Activated T-helper 17 cell treated with anti-CD3 and anti-CD28 coated beads, Interleukin-2, amount 50 U/mL, for 72 hours (primary cell): ENCODE data around the gene SLC1A1. TPM values are rescaled to one million over a fixed set of nuclear protein-coding genes. Genes with fewer than 3 reads are reported as not detected.

ENCODE experiments used
- ATAC-seq: fragments of 150-1000 bp; cut with Tn5 transposase; replicated peaks from 2 replicates; pipeline ENCODE4 v1.10.0; 2021; ENCODE audit warnings: mild to moderate bottlenecking, moderate library complexity
- H3K27ac Mint-ChIP-seq: one replicate; pipeline ENCODE4 v1.8.0; 2022; ENCODE audit warnings: mixed read lengths
- H3K27me3 Mint-ChIP-seq: one replicate; pipeline ENCODE4 v1.8.0; 2022; ENCODE audit warnings: mixed read lengths
- H3K36me3 Mint-ChIP-seq: one replicate; pipeline ENCODE4 v1.8.0; 2022; ENCODE audit warnings: low read depth, mild to moderate bottlenecking, mixed read lengths
- H3K4me1 Mint-ChIP-seq: one replicate; pipeline ENCODE4 v1.8.0; 2022; ENCODE audit warnings: mixed read lengths
- H3K4me3 Mint-ChIP-seq: one replicate; pipeline ENCODE4 v1.8.0; 2022; ENCODE audit warnings: mild to moderate bottlenecking, mixed read lengths
- H3K9me3 Mint-ChIP-seq: one replicate; pipeline ENCODE4 v1.8.0; 2022; ENCODE audit warnings: mixed read lengths
- total RNA-seq, 2 donors: library from RNA; stranded (reverse); gene quantifications; one replicate each; pipeline ENCODE4 v1.2.3, GENCODE V29; 2022

SLC1A1 gene
- total RNA-seq, 2 donors from 2014 or later: 0.45 TPM; not detected in 1

DNA sequence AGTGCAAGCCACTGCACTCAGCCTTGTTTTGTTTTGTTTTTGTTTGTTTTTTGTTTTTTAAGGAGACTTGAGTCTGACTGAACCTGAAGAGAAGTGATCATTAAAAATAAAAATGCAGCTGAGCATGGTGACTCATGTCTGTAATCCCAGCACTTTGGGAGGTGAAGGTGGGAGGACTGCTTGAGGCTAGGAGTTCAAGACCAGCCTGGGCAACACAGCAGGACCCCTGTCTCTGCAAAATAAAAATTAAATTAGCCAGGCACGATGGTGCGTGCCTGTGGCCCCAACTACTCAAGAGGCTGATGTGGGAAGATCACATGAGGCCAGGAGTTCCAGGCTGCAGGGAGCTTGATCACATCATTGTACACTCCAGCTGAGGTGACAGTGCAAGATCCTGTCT lies 6.2 kb downstream of the SLC1A1 start:
- no peak overlapping the region for H3K4me3 Mint-ChIP-seq
- H3K27ac Mint-ChIP-seq: no peak overlapping the region
- H3K4me1 Mint-ChIP-seq: no peaks in the 10 kb centered on the region
- no peak for ATAC-seq
- H3K27me3 Mint-ChIP-seq: peaks cover 30% of the 10 kb centered on the region
- H3K36me3 Mint-ChIP-seq: no peaks in the 10 kb centered on the region
- H3K9me3 Mint-ChIP-seq: no peaks in the 10 kb centered on the region

DNA sequence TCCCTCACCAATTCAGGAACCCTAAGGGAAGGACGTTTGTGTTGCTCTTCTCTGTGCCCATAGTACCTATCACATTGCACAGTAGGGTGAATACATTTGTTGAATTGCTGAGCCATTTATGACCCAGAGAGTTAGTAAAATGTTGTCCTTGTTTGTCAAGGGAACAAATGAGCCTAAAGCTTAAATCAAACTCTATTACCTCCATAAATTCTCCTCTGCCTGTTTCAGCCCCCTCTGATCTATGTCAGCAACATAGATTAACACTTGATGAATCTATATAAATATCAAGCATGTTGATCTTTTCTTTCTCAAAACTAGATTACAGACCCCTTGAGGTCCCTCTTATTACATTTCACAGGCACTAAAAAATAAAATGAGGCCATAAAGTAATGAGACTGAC lies 7.1 kb downstream of the SLC1A1 start:
- ATAC-seq: no peak
- Mint-ChIP-seq H3K27me3 (peaks cover 22% of the 10 kb centered on the region), H3K27ac (no peak overlapping the region), H3K36me3 (no peaks in the 10 kb centered on the region), H3K4me1 (no peaks in the 10 kb centered on the region), H3K9me3 (no peaks in the 10 kb centered on the region), H3K4me3 (no peak overlapping the region)

DNA sequence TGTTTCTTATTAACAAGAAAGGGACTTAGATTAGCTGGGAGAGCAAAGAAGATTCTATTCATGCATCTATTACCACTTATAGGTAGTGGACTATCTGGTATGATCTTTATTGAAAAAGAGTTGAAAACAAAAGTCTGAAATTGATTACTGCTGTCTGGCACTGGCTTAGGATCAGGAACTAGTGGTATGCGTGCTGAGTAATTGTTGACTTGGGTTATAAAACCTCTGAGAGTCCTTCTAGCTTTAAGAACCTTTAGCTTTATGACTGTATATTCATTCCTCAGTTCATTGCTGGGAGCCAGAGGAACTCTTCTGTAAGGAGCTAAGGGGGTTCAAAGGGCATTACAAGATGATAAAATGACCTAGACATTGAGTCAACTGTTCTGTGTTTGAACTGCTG lies 7.6 kb downstream of the SLC1A1 start:
- H3K36me3 Mint-ChIP-seq: no peaks in the 10 kb centered on the region
- H3K27ac Mint-ChIP-seq: no peak overlapping the region
- ATAC-seq: no peak
- H3K27me3 Mint-ChIP-seq: peaks cover 20% of the 10 kb centered on the region
- H3K4me1 Mint-ChIP-seq: no peaks in the 10 kb centered on the region
- H3K4me3 Mint-ChIP-seq: no peak overlapping the region
- no peaks in the 10 kb centered on the region for H3K9me3 Mint-ChIP-seq

DNA sequence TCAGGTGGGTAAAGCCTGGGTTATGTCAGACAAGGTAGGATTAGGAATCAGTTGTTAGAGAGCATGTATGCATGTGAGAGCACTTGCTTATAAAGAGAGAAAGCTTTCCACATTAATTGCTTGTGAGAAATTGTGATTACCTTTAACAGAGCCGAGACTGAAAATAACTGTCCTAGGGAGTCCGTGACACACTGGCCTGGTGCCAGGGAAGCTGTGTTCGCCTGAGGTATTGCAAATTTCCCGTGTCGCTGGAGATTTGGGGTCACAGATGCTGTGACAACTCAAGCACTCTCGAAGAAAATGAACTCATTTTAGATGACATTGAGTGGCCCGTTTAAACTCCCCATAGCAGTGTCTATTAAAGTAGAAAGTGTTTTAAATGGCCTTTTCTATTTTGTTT lies 9.6 kb downstream of the SLC1A1 start:
- no peak for ATAC-seq
- no peak overlapping the region for H3K27ac Mint-ChIP-seq
- H3K4me1 Mint-ChIP-seq: no peaks in the 10 kb centered on the region
- H3K36me3 Mint-ChIP-seq: no peaks in the 10 kb centered on the region
- peaks cover 12% of the 10 kb centered on the region for H3K27me3 Mint-ChIP-seq
- no peak overlapping the region for H3K4me3 Mint-ChIP-seq
- no peaks in the 10 kb centered on the region for H3K9me3 Mint-ChIP-seq

DNA sequence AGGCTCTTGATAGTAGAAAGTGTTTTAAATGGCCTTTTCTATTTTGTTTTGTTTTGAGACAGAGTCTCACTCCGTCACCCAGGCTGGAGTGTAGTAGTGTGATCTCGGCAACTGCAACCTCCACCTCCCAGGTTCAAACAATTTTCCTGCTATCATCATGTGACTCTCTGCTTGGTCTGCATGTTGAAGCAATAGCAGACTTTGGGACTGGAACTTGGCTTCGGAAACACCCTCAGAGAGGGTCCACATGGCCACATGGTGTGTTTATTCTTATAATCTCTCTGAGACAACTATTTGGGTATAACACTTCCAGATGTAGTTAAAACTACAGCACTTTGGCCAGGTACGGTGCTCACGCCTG lies 10.9 kb downstream of the SLC1A1 start:
- Mint-ChIP-seq H3K36me3 (no peaks in the 10 kb centered on the region), H3K4me1 (no peaks in the 10 kb centered on the region), H3K9me3 (no peaks in the 10 kb centered on the region), H3K4me3 (no peak overlapping the region), H3K27me3 (peaks cover under 1% of the 10 kb centered on the region), H3K27ac (no peak overlapping the region)
- no peak for ATAC-seq

DNA sequence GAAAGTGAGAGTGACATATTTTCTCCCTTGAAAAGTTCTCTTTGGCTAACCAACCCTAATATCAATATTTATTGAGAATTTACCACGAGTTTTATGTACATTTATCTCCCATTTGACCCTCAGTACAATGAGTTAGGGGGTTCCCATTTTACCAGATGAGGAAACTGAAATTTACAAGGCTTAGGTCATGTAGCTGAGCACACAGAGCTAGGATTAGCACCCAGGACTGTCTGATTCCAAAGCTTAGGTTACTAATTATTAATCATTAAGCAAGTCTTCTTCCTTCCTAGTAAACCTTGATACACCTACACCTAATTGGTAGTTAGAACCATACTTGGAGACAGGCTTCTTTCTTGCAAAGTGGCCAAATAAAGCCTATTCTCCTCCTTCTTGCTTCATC lies 12.2 kb downstream of the SLC1A1 start:
- Mint-ChIP-seq H3K36me3 (no peaks in the 10 kb centered on the region), H3K27me3 (no peaks in the 10 kb centered on the region), H3K4me3 (no peak overlapping the region), H3K4me1 (no peaks in the 10 kb centered on the region), H3K27ac (no peak overlapping the region), H3K9me3 (no peaks in the 10 kb centered on the region)
- ATAC-seq: no peak

DNA sequence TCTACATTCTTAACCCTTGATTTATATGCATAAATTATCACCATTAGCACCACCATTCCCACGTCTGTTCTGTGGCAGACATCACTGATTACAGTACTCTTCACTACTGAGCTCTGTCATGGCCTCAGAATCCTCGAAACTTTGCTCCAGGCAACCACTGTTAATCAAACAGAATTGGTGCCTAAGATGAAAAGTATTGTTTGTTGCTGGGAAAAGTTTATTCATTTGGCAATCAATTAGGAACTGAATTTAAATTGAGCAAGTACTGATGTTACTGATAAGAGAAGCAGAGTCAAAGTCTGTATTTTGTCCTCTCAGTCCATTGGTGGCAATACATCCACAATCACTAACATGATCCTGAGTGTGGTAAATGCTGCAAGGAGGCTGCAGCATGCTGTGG lies 12.8 kb downstream of the SLC1A1 start:
- Mint-ChIP-seq H3K4me3 (no peak overlapping the region), H3K36me3 (no peaks in the 10 kb centered on the region), H3K27ac (no peak overlapping the region), H3K9me3 (no peaks in the 10 kb centered on the region), H3K27me3 (no peaks in the 10 kb centered on the region), H3K4me1 (no peaks in the 10 kb centered on the region)
- no peak for ATAC-seq

DNA sequence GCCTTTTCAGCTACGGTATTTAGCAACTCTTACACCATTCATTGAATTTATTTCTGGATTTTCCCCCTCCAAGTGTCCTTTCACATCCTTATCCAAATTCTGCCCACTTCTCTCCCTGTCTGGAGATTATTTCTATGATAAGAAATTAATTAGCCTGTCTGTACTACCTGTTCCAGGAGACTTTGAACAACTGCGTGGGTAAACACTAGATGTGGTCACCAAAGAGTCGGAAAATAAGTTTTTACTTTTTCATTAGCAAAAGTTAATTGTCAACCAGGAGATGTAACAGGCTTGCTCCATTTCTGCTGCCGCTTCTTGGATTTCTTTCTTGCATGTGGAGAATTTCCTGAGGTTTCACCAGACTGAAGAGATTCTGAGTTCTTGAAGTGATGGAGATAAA lies 14.0 kb downstream of the SLC1A1 start:
- ATAC-seq: no peak
- Mint-ChIP-seq H3K4me1 (no peaks in the 10 kb centered on the region), H3K4me3 (no peak overlapping the region), H3K27ac (no peak overlapping the region), H3K36me3 (no peaks in the 10 kb centered on the region), H3K27me3 (no peaks in the 10 kb centered on the region), H3K9me3 (no peaks in the 10 kb centered on the region)

DNA sequence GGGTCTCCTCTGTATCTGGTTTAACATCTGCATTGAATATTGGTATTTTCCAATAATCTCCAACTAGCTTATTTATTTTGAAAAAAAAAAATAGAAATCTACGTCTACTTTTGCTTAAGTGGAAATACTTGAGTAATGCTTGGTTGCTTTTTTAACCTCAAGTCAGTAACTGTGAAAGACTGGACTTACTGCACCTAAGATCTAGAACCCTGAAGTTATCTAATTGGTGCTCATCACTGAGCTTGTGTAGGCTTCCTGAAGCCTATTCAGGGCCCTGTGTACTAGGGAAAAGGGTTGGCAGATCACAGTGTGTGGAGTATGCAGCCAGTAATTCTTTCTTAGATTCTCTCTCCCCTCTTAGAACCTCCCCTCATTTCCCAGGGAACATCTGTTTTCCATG lies 16.2 kb downstream of the SLC1A1 start:
- H3K4me1 Mint-ChIP-seq: no peaks in the 10 kb centered on the region
- H3K4me3 Mint-ChIP-seq: no peak overlapping the region
- H3K27me3 Mint-ChIP-seq: no peaks in the 10 kb centered on the region
- no peaks in the 10 kb centered on the region for H3K36me3 Mint-ChIP-seq
- no peak for ATAC-seq
- no peak overlapping the region for H3K27ac Mint-ChIP-seq
- no peaks in the 10 kb centered on the region for H3K9me3 Mint-ChIP-seq

DNA sequence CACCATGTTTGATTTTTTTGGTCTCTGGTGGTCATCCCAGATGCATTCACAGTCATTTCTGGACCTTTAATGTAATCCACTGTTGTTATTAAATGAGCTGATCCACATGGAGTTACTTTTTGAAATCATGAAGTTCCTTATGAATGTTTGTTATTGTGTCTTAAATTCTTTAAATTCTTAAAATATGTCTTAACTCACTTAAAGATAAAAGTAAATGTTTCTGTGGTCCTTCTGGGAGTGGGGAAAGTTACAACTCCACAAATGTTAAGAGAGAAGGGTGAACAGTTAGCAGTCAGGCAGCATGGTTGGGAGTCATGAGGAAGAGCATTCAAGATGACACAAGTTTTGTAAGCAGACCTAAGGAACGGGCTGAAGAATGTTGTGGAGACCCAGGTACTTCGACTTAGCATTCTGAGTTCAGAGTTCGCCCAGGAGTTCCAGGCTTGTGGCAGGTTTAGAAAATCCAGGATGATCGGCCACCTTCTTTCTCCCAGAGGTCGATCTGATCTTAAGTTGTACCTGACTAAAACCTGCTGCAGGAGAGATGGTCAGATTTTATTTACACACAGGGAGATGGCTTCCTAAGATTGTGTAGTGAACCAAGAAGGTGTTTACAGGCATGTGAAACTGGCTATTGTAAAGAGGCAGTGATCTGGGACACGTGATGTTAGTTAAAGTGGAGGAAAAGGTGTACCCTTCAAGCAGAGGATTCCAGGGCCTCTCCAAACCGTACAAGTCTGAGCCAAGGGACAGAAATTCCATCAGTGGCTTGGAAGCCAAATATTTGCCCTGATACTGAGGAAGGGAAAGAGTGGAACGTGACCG lies 17.2 kb downstream of the SLC1A1 start:
- Mint-ChIP-seq H3K27me3 (no peaks in the 10 kb centered on the region), H3K27ac (no peak overlapping the region), H3K4me3 (no peak overlapping the region), H3K9me3 (no peaks in the 10 kb centered on the region), H3K36me3 (no peaks in the 10 kb centered on the region), H3K4me1 (no peaks in the 10 kb centered on the region)
- ATAC-seq: no peak

DNA sequence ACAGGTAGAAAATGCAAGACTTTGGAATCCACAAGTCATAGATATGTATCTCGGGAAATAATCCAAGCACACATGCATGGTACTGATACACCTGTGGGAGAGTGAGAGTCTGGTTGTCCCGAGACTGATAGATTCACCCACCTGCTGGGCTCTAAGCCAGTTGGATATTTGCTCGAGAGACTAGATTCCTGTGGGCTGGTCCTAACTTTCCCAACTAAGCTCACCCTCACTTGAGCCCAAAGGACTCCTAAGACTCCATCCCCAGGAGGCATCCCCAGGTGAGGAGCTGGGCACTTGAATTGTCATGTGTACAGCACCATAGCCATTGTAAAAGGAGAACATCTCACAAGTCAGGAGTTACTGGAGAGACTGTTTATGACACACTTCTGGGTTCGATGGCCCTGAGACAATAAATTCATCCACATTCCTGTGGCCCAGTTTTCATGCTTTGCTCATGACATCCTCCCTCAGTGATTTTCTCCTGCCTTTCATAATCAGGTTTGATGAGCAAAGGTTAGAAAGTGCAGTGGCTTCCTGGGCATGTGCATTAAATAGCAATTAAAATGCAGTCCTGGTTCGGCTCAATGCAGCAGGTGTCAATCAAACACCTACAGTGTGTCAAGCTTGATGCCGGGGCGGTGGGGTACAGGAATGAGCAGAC lies 18.1 kb downstream of the SLC1A1 start:
- Mint-ChIP-seq H3K27ac (no peak overlapping the region), H3K4me1 (no peaks in the 10 kb centered on the region), H3K27me3 (no peaks in the 10 kb centered on the region), H3K36me3 (no peaks in the 10 kb centered on the region), H3K4me3 (no peak overlapping the region), H3K9me3 (no peaks in the 10 kb centered on the region)
- ATAC-seq: no peak

DNA sequence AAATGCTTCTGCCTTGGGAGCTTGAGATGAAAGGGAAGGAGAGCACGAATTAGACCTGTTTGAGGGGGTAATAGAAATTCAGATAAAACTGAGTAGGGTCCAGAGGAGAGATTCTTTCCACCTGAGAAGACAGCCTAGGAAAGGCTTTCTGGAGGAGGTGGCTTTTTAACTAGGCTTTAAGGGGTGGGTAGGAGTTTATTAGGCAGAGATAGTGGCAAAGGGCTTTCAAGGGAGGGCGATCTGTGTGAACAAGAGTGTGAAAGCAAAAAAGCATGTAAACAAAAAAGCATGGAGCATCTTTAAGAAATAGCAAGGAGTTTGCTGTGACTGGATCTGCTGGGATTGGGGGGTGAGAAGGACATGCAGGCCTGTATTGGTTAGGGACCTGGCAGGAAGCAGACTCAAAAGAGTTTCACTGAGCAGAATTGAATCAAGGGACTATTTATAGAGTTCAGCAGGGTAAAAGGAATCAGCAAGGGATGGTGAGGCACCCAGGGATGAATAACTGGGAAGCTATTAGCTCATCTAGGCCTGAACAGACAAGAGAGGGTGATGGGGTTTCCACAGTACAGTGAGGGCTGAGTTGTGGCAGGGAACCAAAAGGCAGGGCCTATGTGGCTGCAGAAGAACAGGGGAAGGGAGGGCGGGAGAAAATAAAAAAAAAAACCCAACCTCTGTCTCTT lies 18.8 kb downstream of the SLC1A1 start:
- H3K36me3 Mint-ChIP-seq: no peaks in the 10 kb centered on the region
- no peak overlapping the region for H3K4me3 Mint-ChIP-seq
- no peak overlapping the region for H3K27ac Mint-ChIP-seq
- no peaks in the 10 kb centered on the region for H3K4me1 Mint-ChIP-seq
- H3K27me3 Mint-ChIP-seq: no peaks in the 10 kb centered on the region
- ATAC-seq: no peak
- H3K9me3 Mint-ChIP-seq: no peaks in the 10 kb centered on the region

DNA sequence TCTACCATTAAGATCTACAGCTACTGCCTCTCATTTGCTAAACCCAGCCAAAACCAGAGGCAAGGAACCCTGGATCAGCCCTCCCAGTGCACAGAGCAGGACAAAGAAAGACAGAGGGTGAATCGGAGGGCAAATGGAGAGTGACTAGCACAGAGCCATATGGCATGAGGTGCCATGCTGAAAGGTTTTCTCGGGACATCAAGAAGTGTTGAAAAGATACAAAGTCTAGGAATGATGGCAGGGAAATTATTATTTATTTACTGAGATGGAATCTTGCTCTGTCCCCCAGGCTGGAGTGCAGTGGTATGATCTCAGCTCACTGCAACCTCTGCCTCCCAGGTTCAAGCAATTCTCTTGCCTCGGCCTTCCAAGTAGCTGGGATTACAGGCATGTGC lies 19.3 kb downstream of the SLC1A1 start:
- Mint-ChIP-seq H3K9me3 (no peaks in the 10 kb centered on the region), H3K36me3 (no peaks in the 10 kb centered on the region), H3K27ac (no peak overlapping the region), H3K4me1 (no peaks in the 10 kb centered on the region), H3K27me3 (no peaks in the 10 kb centered on the region), H3K4me3 (no peak overlapping the region)
- no peak for ATAC-seq

DNA sequence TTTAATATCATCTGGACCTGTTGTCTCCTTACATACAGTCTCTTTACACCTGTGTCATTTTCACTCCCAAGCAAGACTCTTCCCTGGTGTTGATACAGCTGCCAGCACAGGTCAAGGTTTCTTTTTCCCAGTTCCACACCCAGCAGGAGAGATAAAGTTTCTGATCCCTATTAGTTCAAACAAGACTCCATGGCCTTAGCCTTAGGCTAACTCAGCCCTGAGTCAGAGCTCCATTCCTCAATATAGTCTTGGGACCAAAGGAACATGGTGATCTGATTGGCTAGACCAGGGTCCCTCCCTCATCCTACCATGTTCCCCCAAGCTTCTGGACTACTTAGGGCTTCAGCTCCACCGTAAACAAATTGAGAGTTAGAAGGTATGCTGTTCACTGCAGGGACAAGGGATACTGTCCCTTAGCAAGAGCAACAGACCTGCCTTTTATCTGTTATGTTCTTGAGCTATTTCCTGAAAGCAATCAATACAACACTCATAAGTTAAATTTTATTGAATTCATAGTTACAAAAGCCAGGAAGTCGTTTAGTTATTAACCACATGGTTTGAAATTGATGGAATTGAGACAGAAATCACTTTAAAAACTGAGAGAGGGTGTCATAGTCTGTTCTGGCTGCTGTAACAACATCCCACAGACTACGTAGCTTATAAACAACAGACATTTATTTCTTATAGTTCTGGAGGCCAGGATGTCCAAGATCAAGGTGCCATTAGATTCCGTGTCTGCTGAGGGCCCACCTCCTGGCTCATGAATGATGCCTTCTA lies 20.5 kb downstream of the SLC1A1 start:
- no peak overlapping the region for H3K27ac Mint-ChIP-seq
- H3K27me3 Mint-ChIP-seq: no peaks in the 10 kb centered on the region
- no peaks in the 10 kb centered on the region for H3K4me1 Mint-ChIP-seq
- no peak overlapping the region for H3K4me3 Mint-ChIP-seq
- H3K36me3 Mint-ChIP-seq: no peaks in the 10 kb centered on the region
- H3K9me3 Mint-ChIP-seq: no peaks in the 10 kb centered on the region
- no peak for ATAC-seq
